GM19240 (cell line): ENCODE results near the gene CHST3.

ENCODE experiments used
- DNase-seq: peaks from one replicate; pipeline ENCODE4 v3.0.0; 2011; ENCODE audit warnings: low spot score; ENCODE audit not compliant: insufficient read length

The CHST3 gene

GRCh38 chr10:72050873-72051272, 86.7 kb downstream of the CHST3 start:
- no peak for DNase-seq

- no peak for DNase-seq
Observed at GRCh38 chr10:72053690-72054089, 89.5 kb downstream of the CHST3 start.

- DNase-seq: no peak
Observed at GRCh38 chr10:72056113-72056512, 91.9 kb downstream of the CHST3 start.

DNA sequence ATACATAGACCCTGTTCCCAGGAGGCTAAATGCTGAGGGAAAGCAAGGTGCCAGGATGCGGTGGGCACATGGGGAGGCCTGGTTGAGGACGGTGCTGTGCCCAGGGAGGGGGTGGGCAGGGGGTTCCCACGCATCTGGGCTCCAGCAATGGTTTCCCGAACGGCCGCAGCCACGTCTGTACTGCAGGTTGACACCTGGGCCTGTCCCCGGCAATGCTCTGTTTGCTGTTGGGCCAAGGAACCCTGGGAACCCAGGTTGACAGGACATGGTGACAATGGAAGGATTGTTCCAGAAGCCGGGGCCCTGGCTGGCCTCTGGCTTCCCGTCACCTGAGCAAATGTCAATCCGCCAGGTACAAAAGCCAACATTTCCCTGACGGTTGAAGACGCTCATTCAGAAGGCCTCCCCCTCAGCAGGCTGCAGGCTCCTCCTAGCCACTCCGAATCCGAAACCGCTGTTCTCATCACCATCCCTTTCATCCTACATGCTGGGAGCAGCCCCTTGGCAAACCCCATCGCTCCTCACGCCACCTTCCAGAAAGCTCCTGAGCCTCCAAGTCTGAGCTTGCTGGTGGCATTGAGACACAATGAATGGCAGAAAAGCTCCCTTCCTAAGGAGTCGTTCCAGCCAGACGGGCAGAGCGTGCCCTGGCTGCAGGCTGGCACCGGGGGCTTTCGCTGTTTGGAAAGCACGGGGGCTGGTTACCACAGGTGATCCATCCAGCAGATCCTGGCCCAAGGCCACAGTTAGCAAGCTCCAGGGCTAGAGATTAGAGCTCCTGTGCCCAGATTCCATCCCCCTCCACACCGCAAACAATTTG, 92.9 kb downstream of the CHST3 start:
- DNase-seq: no peak

DNA sequence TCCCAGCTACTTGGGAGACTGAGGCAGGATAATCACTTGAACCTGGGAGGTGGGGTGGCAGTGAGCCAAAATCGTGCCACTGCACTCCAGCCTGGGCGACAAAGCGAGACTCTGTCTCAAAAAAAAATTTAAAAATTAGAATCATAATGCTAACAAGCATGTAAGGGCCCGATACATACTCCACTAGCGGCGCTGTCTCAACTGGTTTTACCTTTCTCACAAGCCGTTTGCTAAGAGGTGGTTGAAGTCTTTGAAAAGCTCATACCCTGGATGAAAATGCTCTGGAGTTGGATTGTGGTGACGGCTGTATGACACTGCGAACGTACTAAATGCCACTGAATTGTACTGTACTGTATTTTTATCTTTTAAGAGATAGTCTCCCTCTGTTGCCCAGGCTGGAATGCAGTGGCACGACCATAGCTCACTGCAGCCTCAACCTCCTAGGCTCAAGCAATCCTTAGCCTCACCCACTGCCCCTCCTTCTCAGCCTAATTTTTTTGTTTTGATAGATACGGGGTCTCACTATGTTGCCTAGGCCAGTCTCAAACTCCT, 94.2 kb downstream of the CHST3 start:
- no peak for DNase-seq

DNA sequence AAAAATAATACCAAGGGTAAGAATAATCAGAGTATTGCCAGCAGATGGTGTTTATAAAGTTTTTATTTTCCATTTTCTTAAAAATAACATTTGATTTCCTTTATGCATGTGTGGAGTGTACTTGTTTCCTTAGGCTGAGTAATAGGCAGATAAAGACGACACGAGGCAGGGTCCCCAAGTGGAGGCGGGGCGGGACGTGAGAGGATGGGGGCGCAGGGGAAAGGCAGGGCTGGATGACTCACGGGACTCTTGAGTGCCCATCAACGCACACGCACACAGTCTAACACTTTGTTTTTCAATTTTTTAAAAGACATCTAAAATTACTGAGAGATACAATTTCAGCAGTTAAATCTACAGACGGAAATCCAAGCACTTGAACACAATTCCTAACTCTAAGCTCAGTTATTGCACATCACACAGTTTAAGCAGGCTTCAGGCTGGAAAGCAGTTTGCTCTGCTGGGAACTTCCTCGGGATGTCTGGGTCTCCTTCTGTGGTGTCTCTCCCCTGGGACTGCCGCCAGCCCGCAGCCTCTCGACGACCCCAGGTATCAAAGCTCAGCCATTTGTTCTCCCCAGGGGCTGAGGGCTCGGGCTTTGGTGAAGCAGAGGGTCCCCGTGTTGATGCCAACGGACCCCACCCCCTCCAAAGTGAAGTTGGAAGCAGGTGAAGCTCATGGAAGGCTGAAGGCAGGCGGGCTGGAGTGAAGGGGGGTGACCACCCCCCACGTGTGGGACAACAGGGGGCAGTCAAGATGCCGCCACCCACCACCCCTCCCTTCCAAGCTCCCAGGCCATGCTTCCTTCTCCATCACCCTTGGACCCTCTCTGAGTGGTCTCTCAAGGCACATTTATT, 95.0 kb downstream of the CHST3 start:
- no peak for DNase-seq

DNA sequence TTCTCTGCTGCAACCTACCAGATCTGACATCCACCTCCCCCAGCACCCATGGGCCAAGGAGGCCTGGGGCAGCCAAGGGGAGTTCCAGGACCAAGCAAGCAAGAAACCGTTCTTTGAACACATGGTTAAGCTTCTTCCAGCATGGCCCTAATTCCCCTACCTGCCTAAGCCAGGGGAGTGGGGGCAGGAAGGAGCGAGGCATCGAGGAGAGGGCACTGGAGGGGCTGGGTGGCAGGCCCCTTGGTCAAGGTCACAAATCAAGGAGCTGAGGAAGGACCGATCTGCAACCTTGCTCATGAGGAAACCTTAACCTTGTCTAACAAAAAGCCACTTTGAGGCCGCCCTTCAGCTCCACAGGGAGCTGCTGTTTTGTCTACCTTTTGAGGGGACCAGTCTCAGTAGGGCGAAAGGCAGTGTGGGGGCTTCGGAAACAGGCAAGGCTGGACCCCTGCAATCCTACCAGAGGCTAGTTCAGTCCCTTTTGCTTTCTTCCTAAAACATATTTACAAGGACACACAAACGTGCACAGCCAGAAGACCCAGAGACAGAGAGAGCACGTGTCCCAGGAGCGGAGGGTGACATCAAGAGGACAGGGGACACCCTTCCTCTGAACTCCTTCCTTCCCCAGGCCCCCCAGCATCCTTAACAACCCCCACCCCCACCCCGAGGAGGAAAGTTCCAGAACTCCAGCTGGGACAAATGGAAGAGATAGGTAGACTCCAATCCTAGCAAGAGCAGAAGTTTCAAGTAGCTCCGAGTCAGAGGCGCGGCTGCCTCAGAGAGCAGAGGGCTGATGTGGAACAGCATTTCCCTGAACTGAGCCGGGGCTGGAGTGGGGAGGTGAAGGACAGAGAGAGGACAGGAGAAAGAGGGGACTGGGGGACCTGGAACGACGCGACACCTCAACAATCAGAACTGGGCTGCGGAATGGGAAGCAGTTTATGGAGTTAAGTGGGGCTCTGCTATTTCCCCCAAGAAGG, 95.9 kb downstream of the CHST3 start:
- DNase-seq: no peak

- no peak for DNase-seq
Observed at GRCh38 chr10:72061491-72061890, 97.3 kb downstream of the CHST3 start.

- no peak for DNase-seq
Observed at GRCh38 chr10:72061930-72062329, 97.7 kb downstream of the CHST3 start.

GRCh38 chr10:72062382-72062781, 98.2 kb downstream of the CHST3 start:
- no peak for DNase-seq
